GM23248 (cell line): ENCODE results near the gene APAF1.

Source experiments
- EZH2 ChIP-seq: fragments of 200-600 bp; sonication (generic); IDR thresholded peaks from 2 replicates; pipeline ENCODE4 v1.6.1; 2018; ENCODE audit warnings: antibody characterized with exemption, mild to moderate bottlenecking; ENCODE audit not compliant: insufficient read depth, poor library complexity, severe bottlenecking
- EZH2phosphoT487 ChIP-seq: fragments of 200-600 bp; sonication (generic); IDR thresholded peaks from 2 replicates; pipeline ENCODE4 v1.6.1; 2018; ENCODE audit warnings: antibody characterized with exemption, moderate library complexity, mild to moderate bottlenecking, low read depth; ENCODE audit not compliant: insufficient read depth

GRCh38 chr12:98752726-98753125, 107.6 kb downstream of the APAF1 start:
- no peak for TF ChIP-seq EZH2phosphoT487
- no peak for TF ChIP-seq EZH2
